HG02943 (cell line): ENCODE data around the gene PPP1CB.
"Not testable (repeated sequence)": the region's sequence is repeated elsewhere in the genome, so short reads cannot be mapped to it uniquely, and the experiment has no call there.

Source experiments
- ATAC-seq: cut with Tn5 transposase; IDR thresholded peaks from one replicate; pipeline ENCODE4 v1.9.1; 2021; ENCODE audit warnings: mild to moderate bottlenecking, low read depth, moderate library complexity; ENCODE audit not compliant: unreplicated experiment

The PPP1CB gene

DNA sequence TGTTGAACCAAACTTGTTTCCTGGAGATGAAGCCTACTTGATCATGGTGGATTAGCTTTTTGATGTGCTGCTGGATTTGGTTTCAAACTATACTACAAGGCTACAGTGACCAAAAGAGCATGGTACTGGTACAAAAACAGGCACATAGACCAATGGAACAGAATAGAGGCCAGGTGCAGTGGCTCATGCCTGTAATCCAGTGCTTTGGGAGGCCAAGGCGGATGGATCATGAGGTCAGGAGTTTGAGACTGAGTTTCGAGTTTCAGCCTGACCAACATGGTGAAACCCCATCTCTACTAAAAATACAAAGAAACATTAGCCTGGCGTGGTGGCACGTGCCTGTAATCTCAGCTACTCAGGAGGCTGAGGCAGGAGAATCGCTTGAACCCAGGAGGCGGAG is 9.0 kb upstream of the PPP1CB start:
- ATAC-seq, result not testable (repeated sequence)

- no peak for ATAC-seq
Observed at GRCh38 chr2:28745225-28745624, 6.4 kb upstream of the PPP1CB start.

DNA sequence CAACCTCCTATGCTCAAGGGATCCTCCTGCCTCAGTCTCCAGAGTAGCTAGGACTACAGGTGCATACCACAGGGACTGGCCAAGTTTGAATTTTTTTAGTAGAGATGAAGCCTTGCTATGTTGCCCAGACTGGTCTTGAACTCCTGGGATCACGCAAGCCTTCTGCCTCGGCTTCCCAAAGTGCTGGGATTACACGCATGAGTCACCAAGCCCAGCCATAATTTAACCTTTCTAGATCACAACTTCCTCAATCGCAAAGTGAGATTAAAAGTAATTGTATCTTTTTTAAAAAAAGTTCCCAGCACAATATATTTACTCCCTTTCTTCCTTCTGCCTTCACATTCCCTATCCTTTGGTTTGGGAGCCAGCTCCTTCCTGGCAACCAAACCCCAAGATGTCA is 5.8 kb upstream of the PPP1CB start:
- ATAC-seq, result no peak

DNA sequence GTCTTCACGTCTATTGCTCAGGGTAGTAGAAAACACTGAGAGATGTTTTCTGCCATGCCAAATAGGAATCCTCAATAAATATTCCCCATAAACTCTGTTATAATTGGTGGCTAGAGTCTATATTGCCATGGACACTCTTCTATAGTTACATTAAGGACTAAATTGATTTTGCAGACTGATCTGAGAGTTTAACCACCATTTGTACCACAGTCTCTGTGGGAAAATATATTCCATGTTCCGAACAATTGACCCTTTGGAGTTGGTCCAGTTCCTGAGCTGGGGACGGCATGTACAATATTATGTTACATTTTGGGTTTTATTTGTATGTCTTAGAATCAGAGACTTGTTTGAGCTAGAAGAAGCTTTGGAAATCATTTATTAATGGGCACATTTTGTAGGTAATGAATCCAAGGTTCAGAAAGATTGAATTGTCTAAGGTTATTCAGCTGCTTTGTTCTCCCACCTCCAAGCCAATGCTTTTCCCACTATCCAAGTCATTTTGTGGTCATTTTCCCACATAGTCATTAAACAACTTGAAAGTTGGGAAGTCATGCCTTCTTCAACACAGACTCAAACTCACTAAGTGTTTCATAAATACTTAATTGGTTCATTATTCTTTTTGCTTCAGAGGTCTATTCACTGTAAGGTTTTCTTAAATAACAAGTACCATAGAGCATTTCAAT is 5.1 kb upstream of the PPP1CB start:
- ATAC-seq, result no peak

DNA sequence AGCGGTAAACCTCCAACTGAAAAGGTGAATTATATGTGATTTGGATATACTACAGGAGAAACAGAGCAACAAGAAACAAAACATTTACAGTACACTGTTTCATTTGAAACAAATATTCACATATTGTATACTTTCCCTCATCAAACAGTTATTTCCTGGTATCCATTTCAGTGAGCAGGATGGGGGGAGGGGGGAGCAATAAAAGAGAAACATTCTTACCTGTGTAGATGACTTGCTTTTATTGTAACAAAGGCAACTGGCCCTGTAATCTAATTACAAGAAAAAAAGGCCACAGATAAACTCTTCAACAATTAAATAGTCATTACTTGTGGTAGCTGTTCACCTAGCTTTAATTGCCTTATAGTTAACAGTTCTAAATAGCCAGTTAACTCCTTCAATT is 3.9 kb upstream of the PPP1CB start:
- ATAC-seq, result no peak

- ATAC-seq, result no peak
Observed at GRCh38 chr2:28748176-28748575, 3.5 kb upstream of the PPP1CB start.

- ATAC-seq, result no peak
Observed at GRCh38 chr2:28748941-28749340, 2.7 kb upstream of the PPP1CB start.

DNA sequence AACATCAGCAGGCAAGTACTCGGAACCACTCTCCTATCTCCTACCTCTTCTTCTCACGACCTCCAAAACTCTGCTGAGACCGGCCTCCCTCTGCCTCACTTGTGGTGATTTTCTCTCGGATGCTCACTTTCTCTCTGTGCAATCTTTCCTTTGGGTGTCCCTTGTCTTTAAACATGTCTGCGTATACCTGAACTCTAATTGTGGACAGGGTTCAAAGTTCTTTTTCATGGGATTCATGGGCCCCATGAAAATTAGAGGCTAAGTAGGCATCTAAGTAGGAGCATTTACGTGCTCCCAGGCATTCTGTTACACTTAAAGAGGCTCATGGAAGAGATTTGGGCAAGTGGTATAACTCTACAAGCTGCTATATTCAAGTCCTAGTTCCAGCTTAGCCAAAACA is 2.1 kb upstream of the PPP1CB start:
- no peak for ATAC-seq

DNA sequence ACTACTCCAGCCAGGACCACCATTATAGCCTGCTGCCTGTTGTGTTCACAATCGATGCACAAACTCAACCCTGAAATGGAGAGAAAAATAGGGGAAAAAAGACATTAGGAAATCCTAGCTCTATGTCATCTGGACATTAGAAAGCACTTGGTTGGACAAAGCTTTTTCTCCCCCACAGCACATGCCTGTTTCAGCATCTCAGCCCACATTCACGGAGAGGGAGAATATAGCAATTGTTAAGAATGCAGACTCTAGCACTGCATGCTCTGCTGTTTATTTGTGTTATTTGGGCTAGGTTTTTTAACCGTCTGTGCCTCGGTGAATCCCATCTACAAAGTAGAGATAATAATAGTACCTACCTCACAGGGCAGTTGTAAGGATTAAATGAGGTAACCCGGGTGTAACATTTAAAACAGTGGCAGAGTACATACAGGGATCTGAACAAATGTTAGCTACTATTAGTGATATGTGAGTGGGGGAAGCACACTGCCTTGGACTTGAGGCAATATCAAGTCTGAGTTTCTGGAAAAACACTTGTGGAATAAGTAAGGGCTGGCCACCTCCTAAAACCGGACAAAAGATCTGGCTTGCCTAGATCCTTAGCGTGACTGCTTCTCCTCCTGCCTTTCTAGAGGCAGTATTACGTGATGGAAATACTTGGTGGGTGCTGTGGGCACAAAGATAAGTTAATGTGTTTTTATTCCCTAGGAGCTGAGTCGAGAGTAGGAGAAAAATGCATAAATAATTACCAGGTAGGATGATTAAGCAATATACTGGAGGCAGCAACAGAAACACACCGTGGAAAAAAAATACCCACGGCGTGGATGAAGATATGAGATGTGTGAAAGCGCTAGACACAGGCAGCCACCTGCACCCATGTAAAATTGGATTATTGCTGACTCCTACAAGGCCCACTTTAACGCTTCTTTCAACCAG is 1.0 kb upstream of the PPP1CB start:
- ATAC-seq, result no peak

- peak; percentile 45 for ATAC-seq
Observed at GRCh38 chr2:28751956-28752630, 463 bp downstream of the PPP1CB start.

GRCh38 chr2:28752631-28753376 is 1.2 kb downstream of the PPP1CB start:
- ATAC-seq, result no peak

- ATAC-seq, result no peak
Observed at GRCh38 chr2:28754321-28754720, 2.7 kb downstream of the PPP1CB start.

DNA sequence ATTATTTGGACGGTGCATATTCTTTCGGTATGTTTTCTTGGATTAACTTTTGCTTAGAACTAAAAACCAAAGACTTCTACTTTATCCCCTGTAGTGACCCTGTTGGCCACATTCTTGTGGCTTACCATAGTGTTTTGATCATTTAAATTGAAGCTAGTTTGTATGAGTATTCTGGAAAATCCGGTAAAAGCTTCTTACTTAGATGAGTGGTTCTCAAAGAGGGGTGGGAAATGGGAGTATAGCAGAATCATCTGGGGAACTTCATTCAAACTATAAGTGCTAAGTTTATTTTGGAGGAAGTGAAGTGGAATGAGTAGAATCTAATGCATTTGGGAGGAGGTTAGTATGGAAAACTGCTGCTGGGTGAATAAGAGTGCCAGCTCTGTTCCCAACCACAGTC is 3.8 kb downstream of the PPP1CB start:
- no peak for ATAC-seq

DNA sequence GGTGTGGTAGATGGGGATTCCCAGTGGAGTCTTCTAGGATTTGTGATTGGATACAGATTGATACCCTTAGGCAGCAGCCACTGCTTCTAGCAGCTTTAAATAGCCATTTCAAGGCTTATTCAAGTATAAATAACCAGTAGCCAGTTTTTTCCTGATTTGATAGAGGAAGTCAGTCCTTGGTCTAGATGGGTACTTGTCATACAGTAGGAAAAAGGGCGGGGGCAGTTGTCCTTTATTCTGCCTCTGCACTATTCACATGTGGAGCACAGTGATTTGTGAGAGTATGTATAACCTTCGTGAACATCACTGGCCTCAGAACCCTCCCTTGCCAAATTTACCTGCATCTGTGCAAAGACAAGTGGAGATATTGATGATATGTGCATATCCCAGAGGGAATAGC is 6.8 kb downstream of the PPP1CB start:
- ATAC-seq, result no peak

DNA sequence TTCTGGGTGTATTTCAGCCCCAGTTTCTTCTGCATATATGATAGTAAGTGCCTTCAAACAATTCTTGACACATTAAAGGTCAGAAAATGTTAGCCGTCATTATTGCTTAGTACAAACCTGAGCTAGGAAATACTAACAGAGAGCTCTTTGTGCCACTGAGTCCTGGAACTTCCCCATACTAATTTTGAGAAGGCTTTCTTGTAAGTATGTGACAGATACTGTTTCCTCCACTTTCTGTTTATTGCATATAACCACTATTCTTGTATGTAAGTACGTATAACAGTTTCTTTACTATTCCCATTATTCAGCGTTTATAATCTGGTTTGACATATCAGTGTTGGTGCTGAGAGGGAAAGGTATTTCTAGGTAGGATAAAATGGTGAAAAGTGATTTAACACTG is 9.8 kb downstream of the PPP1CB start:
- no peak for ATAC-seq

DNA sequence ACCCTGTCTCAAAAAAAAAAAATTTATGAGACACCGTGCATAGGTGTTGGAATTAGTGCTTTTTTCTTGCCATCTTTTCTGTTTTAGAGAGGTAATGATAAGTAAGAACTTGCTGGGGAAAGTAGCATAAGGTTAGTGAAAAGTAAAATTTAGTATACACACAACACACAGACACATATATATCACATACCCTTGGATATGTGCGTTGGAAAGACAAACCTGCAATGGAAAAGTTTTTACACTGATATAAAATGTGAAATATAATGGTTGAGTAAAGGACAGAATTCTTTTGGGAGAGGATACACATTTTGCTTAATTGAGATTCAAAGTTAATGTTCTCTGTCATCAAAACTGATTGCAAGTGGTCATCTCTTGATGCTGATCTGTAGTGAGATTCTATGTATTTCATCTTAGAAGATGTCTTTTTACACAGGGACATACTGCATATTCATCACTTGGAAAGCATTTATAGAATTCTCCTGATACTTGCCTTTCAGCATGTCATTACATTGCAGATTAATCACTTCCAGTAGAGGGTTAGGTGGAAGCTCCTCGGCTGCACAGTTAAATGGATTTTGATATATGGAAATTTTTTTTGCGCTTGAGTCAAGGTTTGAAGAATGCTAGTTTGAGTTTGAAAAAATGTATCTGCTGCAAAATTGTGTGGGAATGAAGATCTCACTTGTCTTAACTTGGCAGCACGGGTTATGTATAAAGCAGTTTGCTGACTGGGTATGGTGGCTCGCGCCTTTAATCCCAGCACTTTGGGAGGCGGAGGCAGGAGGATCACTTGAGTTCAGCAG is 13.5 kb downstream of the PPP1CB start:
- no peak for ATAC-seq

GRCh38 chr2:28766070-28766469 is 14.4 kb downstream of the PPP1CB start:
- no peak for ATAC-seq

DNA sequence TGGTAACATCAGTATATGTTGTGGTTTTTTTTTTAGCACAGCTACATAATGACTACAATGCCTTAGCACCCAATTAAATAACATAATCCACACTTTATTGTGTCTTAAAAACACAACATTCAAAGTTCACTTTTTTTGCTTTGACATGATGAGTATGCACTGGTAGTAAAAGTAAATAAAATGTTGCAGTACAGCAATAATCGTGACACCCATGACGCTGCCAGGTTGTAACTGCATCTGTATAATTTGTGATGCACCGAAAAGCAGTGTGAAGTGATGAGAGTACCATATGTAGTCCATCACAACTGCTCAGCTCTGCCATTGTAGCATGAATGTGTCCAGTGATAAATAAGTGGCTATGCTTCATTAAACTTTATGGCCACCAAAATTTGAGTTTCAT is 15.7 kb downstream of the PPP1CB start:
- no peak for ATAC-seq

GRCh38 chr2:28768422-28768821 is 16.8 kb downstream of the PPP1CB start:
- no peak for ATAC-seq

- no peak for ATAC-seq
Observed at GRCh38 chr2:28768952-28769351, 17.3 kb downstream of the PPP1CB start.
